ENCODE results near the gene KIFC3. TPM values are rescaled to one million over a fixed set of nuclear protein-coding genes. Genes with fewer than 3 reads are reported as not detected.

Gene KIFC3
- total and polyA plus RNA-seq, 2 of the 8 experiments (the other 6 are each of a cell fraction or from before 2014, with no cell fraction given) = 2.1 to 7.1 TPM

DNA sequence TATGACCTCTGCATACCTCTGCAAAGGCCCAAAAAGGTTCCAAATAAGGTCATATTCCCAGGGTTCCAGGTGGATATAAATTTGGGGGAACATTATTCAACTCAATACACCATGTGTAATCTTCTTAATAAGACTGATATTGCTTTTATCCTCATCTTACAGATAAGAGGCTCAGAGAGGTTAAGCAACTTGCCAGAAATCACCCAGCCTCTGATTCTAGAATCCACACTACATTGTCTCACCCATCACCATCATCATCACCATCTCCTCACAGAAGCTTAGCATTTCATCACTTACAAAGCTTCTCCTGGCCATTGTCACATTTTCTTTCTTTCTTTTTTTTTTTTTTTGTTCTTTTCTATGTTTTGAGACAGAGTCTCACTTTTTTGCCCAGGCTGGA, 15.4 kb upstream of the KIFC3 start:
- Histone ChIP-seq H4K91ac (replicated peaks; ENCODE audit: insufficient read length, low read length) (no peak overlapping the region), H3K79me1 (ENCODE audit: low read depth, low read length) (no peaks in the 10 kb centered on the region), H3K9ac (replicated peaks in 1 of 4; ENCODE audit: extremely low read depth in 1 of 4, low read depth in 3 of 4, low read length in 3 of 4) (no peak overlapping the region), H3K27ac (ENCODE audit: low read depth, low read length) (no peak overlapping the region), H3K36me3 (ENCODE audit: control insufficient read depth in 2 of 4, insufficient read depth in 4 of 4, low read length in 3 of 4) (no peaks in the 10 kb centered on the region), H4K5ac (ENCODE audit: insufficient read length, low read depth, low read length) (no peak overlapping the region), H3K4me2 (ENCODE audit: insufficient read depth in 1 of 2, low read depth in 2 of 2, low read length in 2 of 2) (no peak overlapping the region), H3K4me1 (replicated peaks in 1 of 4; ENCODE audit: control insufficient read depth in 3 of 4, insufficient read depth in 4 of 4, low read length in 3 of 4) (peaks cover 0 to 9% (median 5%) of the 10 kb centered on the region in 4 experiments; a peak in 5 of 7 replicates), H3K4ac (replicated peaks; ENCODE audit: insufficient read length, low read depth, low read length) (no peak overlapping the region), H2BK15ac (ENCODE audit: low read length) (no peak overlapping the region), H2AK5ac (ENCODE audit: low read depth, low read length) (no peak overlapping the region), H3K23me2 (ENCODE audit: low read depth, low read length) (no peaks in the 10 kb centered on the region), H4K20me1 (replicated peaks in 1 of 2; ENCODE audit: control insufficient read depth in 1 of 2, insufficient read depth in 2 of 2, low read length in 2 of 2) (no peaks in the 10 kb centered on the region), H2AFZ (ENCODE audit: low read length) (no peak overlapping the region), H3K18ac (ENCODE audit: extremely low read depth, low read length) (no peak overlapping the region), H4K8ac (ENCODE audit: extremely low read depth, insufficient read depth, low read length) (no peak overlapping the region), H3K56ac (replicated peaks; ENCODE audit: insufficient read length, low read depth, low read length) (no peak overlapping the region), H3K9me3 (ENCODE audit: insufficient read depth in 2 of 2, low read depth in 1 of 2, low read length in 1 of 2) (no peaks in the 10 kb centered on the region), H2BK12ac (ENCODE audit: low read depth, low read length) (no peak overlapping the region), H2BK20ac (ENCODE audit: low read length) (no peak overlapping the region), H2BK5ac (ENCODE audit: low read depth, low read length) (no peak overlapping the region), H3K27me3 (replicated peaks in 1 of 4; ENCODE audit: control insufficient read depth in 3 of 4, extremely low read depth in 1 of 4, insufficient read depth in 3 of 4, low read length in 3 of 4) (peaks cover 0 to 2% (median 0%) of the 10 kb centered on the region in 4 experiments; a peak in 3 of 7 replicates), H3K4me3 (ENCODE audit: extremely low read depth in 1 of 4, insufficient read depth in 2 of 4, low read depth in 3 of 4, low read length in 4 of 4) (no peak overlapping the region), H3K79me2 (ENCODE audit: control insufficient read depth in 1 of 2, insufficient read depth in 2 of 2, low read length in 2 of 2) (no peaks in the 10 kb centered on the region), H2BK120ac (replicated peaks; ENCODE audit: low read depth, low read length) (no peak overlapping the region), H3K23ac (ENCODE audit: insufficient read length) (no peak overlapping the region), H3K14ac (ENCODE audit: insufficient read length) (no peak overlapping the region)
- no peak for TF ChIP-seq ZNF274 (IDR thresholded peaks at IDR 0.05; ENCODE audit: borderline replicate concordance, extremely low read depth, low read length)
- no peak for TF ChIP-seq SP1 (IDR thresholded peaks at IDR 0.05; ENCODE audit: low read depth, low read length)
- no peak for TF ChIP-seq CREB1 (IDR thresholded peaks at IDR 0.05)
- no peak for TF ChIP-seq SUZ12 (IDR thresholded peaks at IDR 0.05; ENCODE audit: low read length)
- TF ChIP-seq, protein P1, sequence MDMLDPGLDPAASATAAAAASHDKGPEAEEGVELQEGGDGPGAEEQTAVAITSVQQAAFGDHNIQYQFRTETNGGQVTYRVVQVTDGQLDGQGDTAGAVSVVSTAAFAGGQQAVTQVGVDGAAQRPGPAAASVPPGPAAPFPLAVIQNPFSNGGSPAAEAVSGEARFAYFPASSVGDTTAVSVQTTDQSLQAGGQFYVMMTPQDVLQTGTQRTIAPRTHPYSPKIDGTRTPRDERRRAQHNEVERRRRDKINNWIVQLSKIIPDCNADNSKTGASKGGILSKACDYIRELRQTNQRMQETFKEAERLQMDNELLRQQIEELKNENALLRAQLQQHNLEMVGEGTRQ (IDR thresholded peaks at IDR 0.05; ENCODE audit: low read length) = no peak
- TF ChIP-seq SIX5 (IDR thresholded peaks at IDR 0.05; ENCODE audit: low read depth, low read length) = no peak
- no peak for TF ChIP-seq BRCA1 (IDR thresholded peaks at IDR 0.05; ENCODE audit: low read depth, low read length)
- no peak for TF ChIP-seq TEAD4 (IDR thresholded peaks at IDR 0.05; ENCODE audit: low read depth, low read length)
- no peak for TF ChIP-seq CHD2 (IDR thresholded peaks at IDR 0.05; ENCODE audit: low read length)
- TF ChIP-seq, protein P2, sequence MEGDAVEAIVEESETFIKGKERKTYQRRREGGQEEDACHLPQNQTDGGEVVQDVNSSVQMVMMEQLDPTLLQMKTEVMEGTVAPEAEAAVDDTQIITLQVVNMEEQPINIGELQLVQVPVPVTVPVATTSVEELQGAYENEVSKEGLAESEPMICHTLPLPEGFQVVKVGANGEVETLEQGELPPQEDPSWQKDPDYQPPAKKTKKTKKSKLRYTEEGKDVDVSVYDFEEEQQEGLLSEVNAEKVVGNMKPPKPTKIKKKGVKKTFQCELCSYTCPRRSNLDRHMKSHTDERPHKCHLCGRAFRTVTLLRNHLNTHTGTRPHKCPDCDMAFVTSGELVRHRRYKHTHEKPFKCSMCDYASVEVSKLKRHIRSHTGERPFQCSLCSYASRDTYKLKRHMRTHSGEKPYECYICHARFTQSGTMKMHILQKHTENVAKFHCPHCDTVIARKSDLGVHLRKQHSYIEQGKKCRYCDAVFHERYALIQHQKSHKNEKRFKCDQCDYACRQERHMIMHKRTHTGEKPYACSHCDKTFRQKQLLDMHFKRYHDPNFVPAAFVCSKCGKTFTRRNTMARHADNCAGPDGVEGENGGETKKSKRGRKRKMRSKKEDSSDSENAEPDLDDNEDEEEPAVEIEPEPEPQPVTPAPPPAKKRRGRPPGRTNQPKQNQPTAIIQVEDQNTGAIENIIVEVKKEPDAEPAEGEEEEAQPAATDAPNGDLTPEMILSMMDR (IDR thresholded peaks at IDR 0.05; ENCODE audit: control extremely low read depth in 1 of 3, insufficient read depth in 1 of 3, low read depth in 1 of 3, low read length in 3 of 3) = no peak
- no peak for TF ChIP-seq FOSL1 (IDR thresholded peaks at IDR 0.05; ENCODE audit: insufficient read depth, low read depth, low read length)
- TF ChIP-seq SP2 (IDR thresholded peaks at IDR 0.05; ENCODE audit: low read length) = no peak
- TF ChIP-seq MAFK (IDR thresholded peaks at IDR 0.05; ENCODE audit: low read depth, low read length) = no peak
- DNase-seq (ENCODE audit: low read depth in 1 of 2, low spot score in 2 of 2) = no peak
- POLR2A ChIA-PET (ENCODE audit: partially characterized antibody) = interaction anchor here (0.6 to 1.7 kb wide), 3 partner anchors 9 to 153 kb away, joined by 3 to 5 read pairs (median 3); no protein-coding TSS in a partner anchor
- CTCF ChIA-PET (ENCODE audit: partially characterized antibody) = interaction anchor here (0.9 to 3.1 kb wide), 13 partner anchors 9 to 163 kb away, joined by 3 to 17 read pairs (median 7); partner anchors contain the start of gene KIFC3
- FAIRE-seq = no peak
